HG03135 (cell line): ENCODE measurements around the gene THRB.

Experiments
- ATAC-seq: cut with Tn5 transposase; IDR thresholded peaks from one replicate; pipeline ENCODE4 v1.9.1; 2021; ENCODE audit warnings: mild to moderate bottlenecking, moderate library complexity; ENCODE audit not compliant: unreplicated experiment

Gene THRB

GRCh38 chr3:24494618-24495325 lies at the start of gene THRB:
THRB (minus strand) TSS chr3:24494850.
- peak; percentile 66 for ATAC-seq

DNA sequence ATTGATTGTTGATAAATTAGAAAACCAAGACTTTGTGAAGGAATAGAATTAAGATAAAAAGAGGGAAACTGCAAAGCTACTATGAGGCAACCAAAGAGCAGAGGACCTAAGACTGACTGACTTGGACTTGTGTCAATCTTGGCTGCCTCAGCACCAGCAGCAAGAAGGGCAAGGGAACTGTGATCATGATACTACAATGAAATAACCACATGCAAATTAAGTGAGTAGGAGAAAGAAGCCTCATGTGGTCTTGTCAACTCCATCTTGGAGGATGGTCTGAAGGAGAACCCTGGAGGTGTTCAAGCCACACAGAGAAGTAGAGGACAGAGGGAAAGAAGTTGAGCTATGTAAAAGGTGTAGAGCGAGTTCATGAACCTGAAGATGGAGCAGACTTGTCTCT lies 47.3 kb upstream of the THRB start:
- ATAC-seq = no peak

DNA sequence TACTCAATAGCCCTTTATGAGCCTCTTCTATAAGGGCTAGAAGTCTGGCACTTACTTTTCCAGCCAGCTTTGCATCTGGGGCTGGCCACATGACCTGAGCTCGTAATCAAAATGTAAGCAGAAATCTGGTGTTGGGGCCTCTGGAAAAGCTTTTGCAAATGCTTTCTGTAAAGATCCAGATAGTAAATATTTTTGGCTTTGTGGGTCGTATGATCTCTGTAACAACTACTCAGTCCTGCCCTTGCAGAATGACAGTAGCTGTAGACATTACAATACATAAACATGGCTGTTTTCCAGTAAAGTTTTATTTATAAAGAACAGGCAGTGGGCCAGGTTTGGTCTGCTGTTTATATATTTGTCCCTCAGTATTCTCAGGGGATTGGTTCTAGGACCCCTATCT lies 46.2 kb upstream of the THRB start:
- ATAC-seq = no peak

DNA sequence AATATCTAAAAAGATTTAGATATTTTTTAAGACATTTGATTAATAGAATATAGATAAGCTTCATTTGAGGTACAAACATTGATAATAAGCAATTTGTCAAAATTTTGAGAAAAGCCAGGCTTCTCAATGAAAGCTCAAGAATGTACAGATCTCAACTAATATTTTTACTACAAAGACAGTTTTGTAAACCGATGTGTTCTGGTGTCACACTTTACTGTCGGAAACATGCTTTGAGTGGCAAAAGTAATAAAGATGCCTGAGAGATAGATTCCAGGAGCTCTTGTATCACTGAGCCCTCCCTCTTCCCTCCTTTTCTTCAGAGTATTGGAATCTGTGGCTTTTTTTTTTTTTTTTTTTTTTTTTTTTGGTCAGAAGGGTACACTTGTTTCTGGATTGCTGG lies 45.0 kb upstream of the THRB start:
- ATAC-seq = no peak

DNA sequence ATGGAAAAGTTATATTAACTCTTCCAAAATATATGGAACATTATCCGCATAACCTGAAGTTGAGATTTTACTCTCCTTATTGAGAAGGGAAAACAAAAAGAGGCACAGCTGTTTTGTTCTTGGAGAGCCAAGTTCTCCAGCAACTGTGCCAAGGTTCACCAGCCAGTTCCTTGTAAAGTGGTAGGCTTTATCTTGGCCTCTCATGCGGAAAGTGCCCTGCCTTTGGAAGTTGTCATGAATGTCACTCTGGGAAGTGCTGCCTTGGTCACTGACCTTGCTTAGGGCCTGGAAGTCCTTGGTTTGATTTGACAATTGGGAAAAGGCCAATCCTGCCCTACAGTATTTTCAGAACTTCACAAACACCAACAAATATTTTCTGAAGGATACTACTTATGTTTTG lies 44.2 kb upstream of the THRB start:
- no peak for ATAC-seq

DNA sequence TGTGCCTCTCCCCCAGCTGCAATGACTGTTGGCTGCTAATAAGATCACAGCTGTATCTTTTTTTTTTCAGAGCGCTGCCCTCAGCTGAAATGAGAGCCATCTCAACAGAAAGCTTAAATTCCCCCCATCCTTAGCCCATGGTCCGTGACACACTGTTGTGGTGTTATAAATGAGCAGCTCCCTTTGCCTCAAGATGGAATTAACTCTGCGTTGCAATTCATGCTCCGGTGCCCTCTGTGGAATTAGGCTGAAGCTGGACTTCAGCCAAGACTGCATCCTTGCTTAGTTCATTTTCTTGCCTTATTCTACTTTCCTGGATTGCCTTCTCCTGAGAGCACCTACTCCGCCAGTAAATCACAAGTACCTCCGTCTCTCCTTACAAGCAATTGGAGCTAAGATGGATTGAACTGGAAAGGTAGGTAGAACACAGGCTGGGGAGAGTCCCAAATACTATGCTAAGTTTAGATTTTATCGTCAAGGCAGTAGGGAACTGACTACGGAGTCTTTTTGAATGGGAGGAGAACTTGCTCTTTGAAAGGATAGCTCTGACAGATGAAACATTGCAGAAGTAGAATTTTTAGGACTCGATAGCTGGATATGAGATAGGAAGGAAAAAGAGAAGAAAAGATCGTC lies 39.0 kb upstream of the THRB start:
- ATAC-seq = no peak

GRCh38 chr3:24530471-24530870 lies 35.8 kb upstream of the THRB start:
- no peak for ATAC-seq

- no peak for ATAC-seq
Observed at GRCh38 chr3:24529210-24529609, 34.6 kb upstream of the THRB start.

DNA sequence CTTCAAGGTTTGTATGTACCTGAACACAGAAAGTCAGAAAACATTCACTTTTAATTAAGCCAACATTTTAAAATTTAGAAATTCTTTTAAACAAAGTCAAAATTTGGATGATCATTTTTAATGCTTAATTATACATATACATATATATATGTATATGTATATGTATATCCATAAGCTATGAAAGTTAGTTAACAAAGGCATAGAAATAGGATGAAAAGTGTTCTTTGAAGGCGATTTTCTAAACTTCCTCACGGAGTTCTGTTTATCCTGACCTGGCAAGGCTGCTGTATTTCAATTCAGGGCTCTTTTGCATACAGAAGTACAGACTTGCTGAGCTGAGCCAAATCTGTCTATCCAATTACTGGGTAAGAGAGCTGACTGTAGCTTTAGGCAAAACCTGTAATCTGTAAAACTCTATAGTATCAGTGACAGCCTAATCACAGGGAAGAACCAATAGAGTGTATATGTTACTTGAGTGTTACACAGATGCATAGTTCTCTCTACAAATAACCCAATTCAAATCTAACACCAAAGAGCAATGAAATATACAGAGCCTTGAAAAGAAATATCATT lies 32.1 kb upstream of the THRB start:
- ATAC-seq = no peak

DNA sequence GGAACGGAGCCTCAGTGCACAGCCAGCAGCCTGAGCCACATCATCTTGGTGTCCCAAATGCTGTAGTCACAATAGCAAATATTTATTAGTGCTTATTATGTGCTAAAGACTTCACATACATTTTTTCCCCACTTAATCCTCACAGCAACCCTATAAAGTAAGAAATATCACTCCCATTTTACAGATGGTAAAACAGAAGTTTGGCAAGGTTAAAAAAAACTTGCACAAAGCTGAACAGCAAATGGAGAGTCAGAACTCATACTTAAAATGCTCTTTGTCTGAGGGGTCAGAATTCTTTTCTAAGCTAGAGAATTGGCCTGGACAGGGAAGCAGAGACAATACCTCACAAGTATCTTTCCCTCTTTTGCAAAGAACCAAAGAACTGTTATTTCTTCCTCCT lies 30.9 kb upstream of the THRB start:
- ATAC-seq = no peak

GRCh38 chr3:24525022-24525421 lies 30.4 kb upstream of the THRB start:
- no peak for ATAC-seq

DNA sequence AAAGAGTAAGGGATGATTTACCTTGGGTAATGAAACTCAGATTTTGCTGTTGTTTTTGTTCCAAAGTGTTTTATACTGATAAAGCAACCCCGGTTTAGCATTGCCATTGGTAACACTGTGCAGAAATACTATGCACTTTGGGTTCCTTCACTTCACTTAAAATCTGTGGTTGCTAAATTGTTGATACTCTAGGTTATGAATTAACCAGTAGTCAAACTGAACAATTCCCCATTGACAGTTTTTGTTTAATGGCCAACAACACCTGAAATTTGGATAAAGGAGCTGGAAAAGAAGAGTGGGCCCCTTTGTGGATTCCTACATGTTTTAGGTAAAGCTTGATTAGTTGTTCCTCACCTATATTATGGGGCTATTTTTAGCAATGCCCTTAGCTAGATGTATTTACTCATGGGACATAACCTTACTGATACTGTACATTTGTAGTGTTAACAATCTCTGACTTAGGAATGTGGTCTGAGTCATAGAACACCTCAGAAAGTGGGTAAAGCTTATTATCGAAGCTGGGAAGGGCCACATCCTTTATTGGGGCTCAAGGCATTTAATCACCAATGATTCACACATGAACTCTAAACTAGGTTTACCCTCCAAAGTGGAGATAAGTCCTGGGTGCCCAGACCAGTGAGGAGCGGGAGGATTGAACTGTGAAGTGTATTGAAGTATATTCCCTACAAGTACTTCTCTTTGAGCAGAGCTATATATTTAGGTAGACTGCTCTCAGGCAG lies 29.5 kb upstream of the THRB start:
- no peak for ATAC-seq

- ATAC-seq = no peak
Observed at GRCh38 chr3:24523215-24523614, 28.6 kb upstream of the THRB start.

- no peak for ATAC-seq
Observed at GRCh38 chr3:24522146-24522579, 27.5 kb upstream of the THRB start.

- ATAC-seq = no peak
Observed at GRCh38 chr3:24521420-24522145, 26.9 kb upstream of the THRB start.

DNA sequence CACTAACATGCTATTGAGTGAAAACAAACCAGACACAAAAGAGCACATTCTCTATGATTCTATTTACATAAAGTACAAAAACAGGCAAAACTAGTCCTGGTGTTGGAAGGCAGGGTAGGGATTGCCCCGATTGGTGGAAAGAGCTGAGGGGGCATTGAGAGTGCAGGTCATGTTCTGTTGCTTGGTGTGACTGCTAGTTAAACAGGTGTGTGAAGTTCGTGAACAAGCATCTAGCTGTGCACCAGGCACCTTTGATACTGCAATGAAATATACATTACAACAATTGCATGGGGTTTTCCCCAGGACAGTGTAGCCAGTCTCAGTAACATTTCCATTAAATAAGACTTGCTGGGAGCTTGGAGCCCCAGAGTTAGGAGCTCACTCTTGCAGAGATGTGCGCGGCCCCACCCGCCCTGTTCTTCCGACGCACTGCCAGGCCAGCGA lies 26.3 kb upstream of the THRB start:
- no peak for ATAC-seq

GRCh38 chr3:24520101-24520495 lies 25.4 kb upstream of the THRB start:
- no peak for ATAC-seq

- peak; percentile 52 for ATAC-seq
Observed at GRCh38 chr3:24519368-24520100, 24.9 kb upstream of the THRB start.

DNA sequence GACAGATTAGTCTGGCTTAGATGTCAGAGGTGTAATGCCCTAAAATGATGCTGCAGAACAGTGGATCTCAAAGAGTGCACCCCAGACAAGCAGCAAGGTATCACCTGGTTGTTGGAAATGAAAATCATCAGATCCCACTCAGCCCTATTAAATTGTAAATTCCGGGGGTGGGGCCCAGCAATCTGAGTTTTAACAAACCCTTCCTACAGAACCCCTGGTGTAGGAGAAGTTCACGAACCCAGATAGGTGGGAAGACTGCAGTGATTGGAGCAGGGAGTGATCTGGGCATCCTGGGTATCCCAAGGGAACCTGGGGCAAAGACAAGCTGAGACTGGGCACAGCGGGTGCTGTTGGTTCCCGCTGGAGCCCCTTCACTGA lies 24.3 kb upstream of the THRB start:
- ATAC-seq = no peak

DNA sequence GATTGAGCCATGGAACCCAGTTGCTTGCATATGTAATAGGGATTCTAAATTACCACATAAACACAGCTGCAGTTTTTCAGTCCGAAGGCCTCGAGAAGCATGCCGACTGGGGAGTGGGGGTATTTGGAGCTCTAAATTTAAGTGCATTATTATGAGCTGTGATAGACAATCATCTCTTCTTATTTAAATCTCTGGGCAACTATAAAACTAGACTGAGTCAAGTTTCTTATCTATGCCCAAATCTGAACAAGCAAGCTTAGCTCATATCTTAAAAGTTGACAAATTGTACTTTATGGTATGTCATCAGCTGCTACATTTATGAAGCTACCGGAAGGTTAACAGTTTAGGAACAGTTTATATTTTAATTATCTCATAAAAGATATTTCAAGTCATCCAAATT lies 19.5 kb upstream of the THRB start:
- no peak for ATAC-seq
